Stomach (tissue), 9 donors: ENCODE data around the gene CDIPT. TPM values are rescaled to one million over a fixed set of nuclear protein-coding genes. Genes with fewer than 3 reads are reported as not detected.

Experiments used
- DNase-seq, 2 donors: peaks; one replicate each; pipeline versions ENCODE4 v3.0.0 to v3.0.0-alpha.2; 2013 to 2019
- H3K27ac ChIP-seq, 5 donors: fragments of 200-600 bp in 4 of 5; sonication (generic) in 4 of 5; one replicate each; pipeline ENCODE4 v1.5.1; 2013 to 2019; ENCODE audit warnings: mild to moderate bottlenecking in 1 of 5, moderate library complexity in 1 of 5
- H3K27me3 ChIP-seq, 3 donors: fragments of 200-600 bp; sonication (generic); one replicate each; pipeline ENCODE4 v1.5.1; 2017 to 2019; ENCODE audit warnings: mixed run types in 1 of 3
- H3K36me3 ChIP-seq, 4 donors: fragments of 200-600 bp; sonication (generic); 1 replicate in 3 of 4; 2 replicates in 1 of 4; pipeline ENCODE4 v1.5.1; 2016 to 2019
- H3K4me1 ChIP-seq, 4 donors: fragments of 200-600 bp; sonication (generic); one replicate each; pipeline ENCODE4 v1.5.1; 2016 to 2019
- H3K4me3 ChIP-seq, 4 donors: fragments of 200-600 bp; sonication (generic) in 3 of 4; one replicate each; pipeline ENCODE4 v1.5.1; 2016 to 2019; ENCODE audit warnings: mild to moderate bottlenecking in 1 of 4
- H3K9me3 ChIP-seq, 4 donors: fragments of 200-600 bp; sonication (generic); one replicate each; pipeline ENCODE4 v1.5.1; 2016 to 2019
- CTCF ChIP-seq, 7 experiments: fragments of 450-650 bp in 4 of 7; fragments of 200-600 bp in 3 of 7; sonication (generic) in 3 of 7; IDR thresholded peaks; one replicate each; pipeline ENCODE4 v1.5.1; 2016 to 2019; ENCODE audit warnings: antibody characterized with exemption in 7 of 7, control low read depth in 2 of 7, mild to moderate bottlenecking in 1 of 7
- EP300 ChIP-seq: sonication (generic); formaldehyde crosslinking; IDR thresholded peaks from one replicate; pipeline ENCODE4 v1.6.1; 2017; ENCODE audit warnings: antibody characterized with exemption
- POLR2A ChIP-seq, 4 donors: fragments of 450-650 bp; IDR thresholded peaks; one replicate each; pipeline ENCODE4 v1.6.1; 2016; ENCODE audit warnings: antibody characterized with exemption in 4 of 4, control low read depth in 2 of 4, mild to moderate bottlenecking in 1 of 4, moderate library complexity in 1 of 4
- POLR2AphosphoS5 ChIP-seq, 3 donors: sonication (generic); formaldehyde crosslinking; IDR thresholded peaks; one replicate each; pipeline ENCODE4 v1.6.1; 2016; ENCODE audit warnings: antibody characterized with exemption in 3 of 3
- WGBS, 5 donors: extraction: QIAGEN DNeasy Blood & Tissue Kit in 3 of 5; methylation state at CpG; one replicate each; pipeline versions ENCODE4 v1.1.5 to v1.1.7; 2013 to 2018; 5-methylcytosine and 5-hydroxymethylcytosine counted together
- intact Hi-C: fragments of 100-400 bp; cut with DNase I; formaldehyde crosslinking; loops from one replicate; pipeline ENCODE4 v1.15.1; 2023; ENCODE audit warnings: low total_unique reads
- polyA plus RNA-seq, 3 donors: library from polyadenylated mRNA; stranded (reverse); fragments of 200-250 nt; gene quantifications; one replicate each; pipeline ENCODE4 v1.2.3, GENCODE V29; 2013
- total RNA-seq, 5 donors: library from RNA; depleted of rRNA; stranded (reverse); fragments of >200 nt; gene quantifications; one replicate each; pipeline versions ENCODE4 v1.1.0 to v1.2.3, GENCODE V29; 2014 to 2016
- donor health status: healthy with polysubstance abuse.
- donor health status: Bipolar disorder and iron deficiency.
- donor health status: healthy.

Gene CDIPT
- total and polyA plus RNA-seq, 8 donors = 2.3 to 91.5 (median 54.2) TPM

GRCh38 chr16:29840240-29840639, 22.8 kb downstream of the CDIPT start:
- TF ChIP-seq EP300 (no peak), CTCF (IDR thresholded peaks at IDR 0.05) (no peak), POLR2AphosphoS5 (IDR thresholded peaks at IDR 0.05) (no peak), POLR2A (IDR thresholded peaks at IDR 0.05) (no peak)
- intact Hi-C loops = no loop called here
- no peak overlapping the region for H3K4me3 ChIP-seq
- peaks cover 84 to 100% (median 98%) of the 10 kb centered on the region in 4 donors for H3K36me3 ChIP-seq
- WGBS, 5 donors = 78 to 87% (median 83%) methylated on average over 8 to 10 of the region's 10 CpGs
- DNase-seq = no peak
- no peak overlapping the region for H3K27ac ChIP-seq
- no peaks in the 10 kb centered on the region for H3K27me3 ChIP-seq
- no peaks in the 10 kb centered on the region for H3K9me3 ChIP-seq
- H3K4me1 ChIP-seq = no peaks in the 10 kb centered on the region

GRCh38 chr16:29839822-29840221, 23.2 kb downstream of the CDIPT start:
- TF ChIP-seq EP300 (no peak), POLR2A (IDR thresholded peaks at IDR 0.05) (no peak), CTCF (IDR thresholded peaks at IDR 0.05) (no peak), POLR2AphosphoS5 (IDR thresholded peaks at IDR 0.05) (no peak)
- H3K27me3 ChIP-seq = no peaks in the 10 kb centered on the region
- no peak overlapping the region for H3K4me3 ChIP-seq
- no peaks in the 10 kb centered on the region for H3K4me1 ChIP-seq
- H3K9me3 ChIP-seq = no peaks in the 10 kb centered on the region
- WGBS, 5 donors = 88 to 95% (median 92%) methylated on average over 6 of the region's 6 CpGs
- intact Hi-C loops = no loop called here
- no peak for DNase-seq
- no peak overlapping the region for H3K27ac ChIP-seq
- peaks cover 84 to 100% (median 98%) of the 10 kb centered on the region in 4 donors for H3K36me3 ChIP-seq

- Histone ChIP-seq H3K4me1 (no peaks in the 10 kb centered on the region), H3K27me3 (no peaks in the 10 kb centered on the region), H3K4me3 (no peak overlapping the region), H3K36me3 (peaks cover 89 to 100% (median 100%) of the 10 kb centered on the region in 4 donors), H3K27ac (no peak overlapping the region), H3K9me3 (no peaks in the 10 kb centered on the region)
- intact Hi-C loops = no loop called here
- no peak for DNase-seq
- 91 to 96% (median 94%) methylated on average over 5 of the region's 5 CpGs for WGBS, 5 donors
- TF ChIP-seq EP300 (no peak), POLR2A (IDR thresholded peaks at IDR 0.05) (no peak), CTCF (IDR thresholded peaks at IDR 0.05) (no peak), POLR2AphosphoS5 (IDR thresholded peaks at IDR 0.05) (no peak)
Observed at GRCh38 chr16:29837841-29838240, 25.2 kb downstream of the CDIPT start.

GRCh38 chr16:29836623-29837022, 26.4 kb downstream of the CDIPT start:
- H3K4me3 ChIP-seq = no peak overlapping the region
- H3K36me3 ChIP-seq = peaks cover 85 to 100% (median 100%) of the 10 kb centered on the region in 4 donors
- H3K27me3 ChIP-seq = no peaks in the 10 kb centered on the region
- H3K9me3 ChIP-seq = no peaks in the 10 kb centered on the region
- no peak overlapping the region for H3K27ac ChIP-seq
- no peaks in the 10 kb centered on the region for H3K4me1 ChIP-seq
- TF ChIP-seq CTCF (IDR thresholded peaks at IDR 0.05) = no peak
- TF ChIP-seq POLR2AphosphoS5 (IDR thresholded peaks at IDR 0.05) = no peak
- TF ChIP-seq POLR2A (IDR thresholded peaks at IDR 0.05) = no peak
- no peak for TF ChIP-seq EP300
- intact Hi-C loops = no loop called here
- WGBS, 5 donors = 82 to 90% (median 86%) methylated on average over 13 to 15 of the region's 15 CpGs
- no peak for DNase-seq
